Astrocyte (in vitro differentiated cells and primary cell): ENCODE results near the gene MTTP. TPM values are rescaled to one million over a fixed set of nuclear protein-coding genes. Genes with fewer than 3 reads are reported as not detected.

Experiments used
- DNase-seq: peaks from one replicate; pipeline ENCODE4 v3.0.0-alpha.2; 2010; ENCODE audit warnings: low read depth
- FAIRE-seq: peaks from 2 replicates; lab custom pipeline; 2011; peaks lifted over from hg19 to GRCh38; lab: Jason Lieb, UNC
- H2AFZ ChIP-seq: 2 replicates; pipeline ENCODE4 v1.6.0; 2012; ENCODE audit warnings: low read depth, low read length, inconsistent platforms
- H3K27ac ChIP-seq: 2 replicates; pipeline ENCODE4 v1.5.1; 2011; ENCODE audit warnings: low read depth, low read length, inconsistent platforms
- H3K27me3 ChIP-seq: 2 replicates; pipeline ENCODE4 v1.6.0; 2011; ENCODE audit warnings: low read length, inconsistent platforms; ENCODE audit not compliant: insufficient read depth
- H3K36me3 ChIP-seq: 2 replicates; pipeline ENCODE4 v1.5.1; 2011; ENCODE audit warnings: low read length, inconsistent platforms; ENCODE audit not compliant: insufficient read depth
- H3K4me1 ChIP-seq: 2 replicates; pipeline ENCODE4 v1.5.1; 2011; ENCODE audit warnings: low read length, inconsistent platforms; ENCODE audit not compliant: insufficient read depth
- H3K4me2 ChIP-seq: 2 replicates; pipeline ENCODE4 v1.6.0; 2012; ENCODE audit warnings: low read length, inconsistent platforms
- H3K4me3 ChIP-seq: 2 replicates; pipeline ENCODE4 v1.5.1; 2011; ENCODE audit warnings: low read depth, mild to moderate bottlenecking, low read length, inconsistent platforms; ENCODE audit not compliant: insufficient read depth
- H3K79me2 ChIP-seq: 2 replicates; pipeline ENCODE4 v1.6.0; 2012; ENCODE audit warnings: mild to moderate bottlenecking, low read length, inconsistent platforms; ENCODE audit not compliant: insufficient read depth
- H3K9ac ChIP-seq: 2 replicates; pipeline ENCODE4 v1.6.0; 2012; ENCODE audit warnings: mild to moderate bottlenecking, low read length, inconsistent platforms
- H3K9me3 ChIP-seq: 2 replicates; pipeline ENCODE4 v1.5.1; 2012; ENCODE audit warnings: low read depth, mild to moderate bottlenecking, low read length, inconsistent platforms; ENCODE audit not compliant: insufficient read depth
- H4K20me1 ChIP-seq: 2 replicates; pipeline ENCODE4 v1.6.0; 2012; ENCODE audit warnings: low read length, inconsistent platforms; ENCODE audit not compliant: insufficient read depth
- H3K27ac Mint-ChIP-seq: one replicate; pipeline ENCODE4 v1.8.0; 2021; ENCODE audit warnings: mild to moderate bottlenecking, mixed read lengths; ENCODE audit not compliant: unreplicated experiment
- H3K27me3 Mint-ChIP-seq: one replicate; pipeline ENCODE4 v1.8.0; 2021; ENCODE audit warnings: low read depth, mixed read lengths; ENCODE audit not compliant: unreplicated experiment
- H3K36me3 Mint-ChIP-seq: one replicate; pipeline ENCODE4 v1.8.0; 2021; ENCODE audit warnings: low read depth, mixed read lengths; ENCODE audit not compliant: unreplicated experiment
- H3K4me1 Mint-ChIP-seq: one replicate; pipeline ENCODE4 v1.8.0; 2021; ENCODE audit warnings: low read depth, mixed read lengths; ENCODE audit not compliant: unreplicated experiment
- H3K4me3 Mint-ChIP-seq: one replicate; pipeline ENCODE4 v1.8.0; 2021; ENCODE audit warnings: mild to moderate bottlenecking, moderate library complexity, mixed read lengths; ENCODE audit not compliant: unreplicated experiment
- H3K9me3 Mint-ChIP-seq: one replicate; pipeline ENCODE4 v1.8.0; 2021; ENCODE audit warnings: mild to moderate bottlenecking, mixed read lengths; ENCODE audit not compliant: unreplicated experiment
- CTCF ChIP-seq: IDR thresholded peaks from 2 replicates; pipeline ENCODE4 v1.5.1; 2011; ENCODE audit warnings: low read depth, mild to moderate bottlenecking, inconsistent platforms, low read length, moderate library complexity; ENCODE audit not compliant: insufficient read depth
- EZH2 ChIP-seq: IDR thresholded peaks from 2 replicates; pipeline ENCODE4 v1.6.1; 2012; ENCODE audit warnings: mild to moderate bottlenecking, low read length, inconsistent platforms; ENCODE audit not compliant: insufficient read depth
- total RNA-seq: library from RNA; stranded (reverse); gene quantifications from 2 replicates; pipeline ENCODE4 v1.2.1, GENCODE V29; 2021

MTTP gene
- total RNA-seq, 1 donor from 2014 or later: 0.41 TPM

- no peaks in the 10 kb centered on the region for H3K36me3 ChIP-seq
- no peak for FAIRE-seq
- TF ChIP-seq CTCF (no peak), EZH2 (no peak)
Observed at GRCh38 chr4:99629962-99630554, 55.4 kb downstream of the MTTP start.

GRCh38 chr4:99630857-99631360, 56.3 kb downstream of the MTTP start:
- no peak for TF ChIP-seq CTCF
- no peak for TF ChIP-seq EZH2
- Histone ChIP-seq H3K27me3 (no peaks in the 10 kb centered on the region), H4K20me1 (no peaks in the 10 kb centered on the region), H2AFZ (no peak overlapping the region), H3K9ac (no peak overlapping the region), H3K9me3 (no peaks in the 10 kb centered on the region), H3K36me3 (no peaks in the 10 kb centered on the region), H3K79me2 (no peaks in the 10 kb centered on the region), H3K4me1 (no peaks in the 10 kb centered on the region), H3K4me3 (no peak overlapping the region), H3K4me2 (no peak overlapping the region), H3K27ac (no peak overlapping the region)
- Mint-ChIP-seq H3K4me1 (no peaks in the 10 kb centered on the region), H3K36me3 (no peaks in the 10 kb centered on the region), H3K27me3 (no peaks in the 10 kb centered on the region), H3K9me3 (peaks cover 1% of the 10 kb centered on the region), H3K27ac (no peak overlapping the region), H3K4me3 (no peak overlapping the region)
- no peak for DNase-seq
- no peak for FAIRE-seq

More at GRCh38 chr4:99629962-99630554, 55.4 kb downstream of the MTTP start:
- no peak overlapping the region for H3K27ac Mint-ChIP-seq
- H3K27me3 Mint-ChIP-seq: no peaks in the 10 kb centered on the region
- Histone ChIP-seq H3K79me2 (no peaks in the 10 kb centered on the region), H3K27ac (no peak overlapping the region), H4K20me1 (no peaks in the 10 kb centered on the region), H3K27me3 (no peaks in the 10 kb centered on the region), H3K9ac (no peak overlapping the region), H2AFZ (no peak overlapping the region), H3K4me1 (no peaks in the 10 kb centered on the region), H3K4me3 (no peak overlapping the region), H3K9me3 (no peaks in the 10 kb centered on the region), H3K4me2 (no peak overlapping the region)
- peaks cover 1% of the 10 kb centered on the region for H3K9me3 Mint-ChIP-seq
- H3K4me1 Mint-ChIP-seq: no peaks in the 10 kb centered on the region
- no peak overlapping the region for H3K4me3 Mint-ChIP-seq
- DNase-seq: no peak
- no peaks in the 10 kb centered on the region for H3K36me3 Mint-ChIP-seq

- Histone ChIP-seq H3K4me2 (no peak overlapping the region), H3K9ac (no peak overlapping the region), H2AFZ (no peak overlapping the region), H4K20me1 (no peaks in the 10 kb centered on the region), H3K27me3 (no peaks in the 10 kb centered on the region), H3K79me2 (no peaks in the 10 kb centered on the region), H3K4me3 (no peak overlapping the region), H3K27ac (no peak overlapping the region), H3K36me3 (no peaks in the 10 kb centered on the region), H3K4me1 (no peaks in the 10 kb centered on the region), H3K9me3 (no peaks in the 10 kb centered on the region)
- H3K27me3 Mint-ChIP-seq: no peaks in the 10 kb centered on the region
- H3K4me3 Mint-ChIP-seq: no peak overlapping the region
- peak; percentile 22 for DNase-seq
- no peaks in the 10 kb centered on the region for H3K36me3 Mint-ChIP-seq
- no peak for FAIRE-seq
- H3K9me3 Mint-ChIP-seq: no peaks in the 10 kb centered on the region
- no peak overlapping the region for H3K27ac Mint-ChIP-seq
- no peak for TF ChIP-seq CTCF
- no peak for TF ChIP-seq EZH2
- no peaks in the 10 kb centered on the region for H3K4me1 Mint-ChIP-seq
Observed at GRCh38 chr4:99633772-99634171, 59.1 kb downstream of the MTTP start.
